Mucosa of stomach (tissue), 1 donor: ENCODE data around the gene TTLL8.

ENCODE experiments used
- H3K27me3 ChIP-seq: one replicate; pipeline ENCODE4 v1.7.0; 2013; ENCODE audit warnings: mild to moderate bottlenecking, low read length; ENCODE audit not compliant: control insufficient read depth, insufficient read depth
- H3K36me3 ChIP-seq: one replicate; pipeline ENCODE4 v1.7.0; 2013; ENCODE audit warnings: low read length; ENCODE audit not compliant: control insufficient read depth, insufficient read depth
- H3K4me1 ChIP-seq: one replicate; pipeline ENCODE4 v1.7.0; 2013; ENCODE audit warnings: mild to moderate bottlenecking, low read length; ENCODE audit not compliant: control insufficient read depth, insufficient read depth
- H3K4me3 ChIP-seq: one replicate; pipeline ENCODE4 v1.7.0; 2013; ENCODE audit warnings: low read length
- H3K9ac ChIP-seq: one replicate; pipeline ENCODE4 v1.7.0; 2013; ENCODE audit warnings: mild to moderate bottlenecking, low read length, moderate library complexity
- H3K9me3 ChIP-seq: one replicate; pipeline ENCODE4 v1.7.0; 2013; ENCODE audit warnings: mild to moderate bottlenecking, low read length, moderate library complexity; ENCODE audit not compliant: control insufficient read depth
- donor health status: Pancreatic carcinoma.

Gene TTLL8

GRCh38 chr22:50058061-50058905 lies at the start of gene TTLL8:
TTLL8 (minus strand) TSS chr22:50058298.
- H3K4me3 ChIP-seq = no peak within 1 kb of the TSS

GRCh38 chr22:50107529-50107928 lies 49.4 kb upstream of the TTLL8 start:
- Histone ChIP-seq H3K4me1 (peaks cover 8% of the 10 kb centered on the region), H3K36me3 (no peaks in the 10 kb centered on the region), H3K4me3 (no peak overlapping the region), H3K9me3 (no peaks in the 10 kb centered on the region), H3K27me3 (peaks cover 7% of the 10 kb centered on the region), H3K9ac (no peak overlapping the region)

More at GRCh38 chr22:50058061-50058905, at the start of gene TTLL8:
- Histone ChIP-seq H3K9me3 (no peaks in the 10 kb centered on the region), H3K4me1 (no peaks in the 10 kb centered on the region), H3K36me3 (no peaks in the 10 kb centered on the region), H3K27me3 (peaks cover 48% of the 10 kb centered on the region), H3K9ac (no peak within 1 kb of the TSS)

- Histone ChIP-seq H3K9ac (no peak overlapping the region), H3K4me3 (no peak overlapping the region)
Measured at GRCh38 chr22:50105208-50106100, 47.4 kb upstream of the TTLL8 start.

DNA sequence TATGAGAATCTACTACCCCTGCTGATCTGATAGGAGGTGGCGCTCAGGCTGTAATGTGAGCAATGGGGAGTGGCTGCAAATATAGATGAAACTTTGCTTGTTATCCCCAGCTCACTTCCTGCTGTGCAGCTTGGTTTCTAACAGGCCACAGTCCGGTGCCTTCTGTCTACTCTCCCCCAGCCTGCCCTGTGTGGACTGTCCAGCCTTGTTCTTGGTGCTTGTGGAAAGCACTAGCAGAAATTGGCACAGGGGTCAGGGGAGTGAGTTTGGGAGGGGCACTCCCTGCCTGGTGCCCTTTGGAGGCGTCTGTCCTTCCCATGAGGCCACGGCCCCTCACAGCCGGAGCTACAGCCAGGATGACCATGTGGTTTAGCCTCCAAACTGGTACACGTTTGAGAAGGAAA lies 46.0 kb upstream of the TTLL8 start:
- no peaks in the 10 kb centered on the region for H3K9me3 ChIP-seq
- no peak overlapping the region for H3K4me3 ChIP-seq
- no peak overlapping the region for H3K9ac ChIP-seq
- no peaks in the 10 kb centered on the region for H3K27me3 ChIP-seq
- H3K36me3 ChIP-seq = no peaks in the 10 kb centered on the region
- no peaks in the 10 kb centered on the region for H3K4me1 ChIP-seq

More at GRCh38 chr22:50105208-50106100, 47.4 kb upstream of the TTLL8 start:
- Histone ChIP-seq H3K36me3 (no peaks in the 10 kb centered on the region), H3K4me1 (no peaks in the 10 kb centered on the region), H3K27me3 (no peaks in the 10 kb centered on the region), H3K9me3 (no peaks in the 10 kb centered on the region)

DNA sequence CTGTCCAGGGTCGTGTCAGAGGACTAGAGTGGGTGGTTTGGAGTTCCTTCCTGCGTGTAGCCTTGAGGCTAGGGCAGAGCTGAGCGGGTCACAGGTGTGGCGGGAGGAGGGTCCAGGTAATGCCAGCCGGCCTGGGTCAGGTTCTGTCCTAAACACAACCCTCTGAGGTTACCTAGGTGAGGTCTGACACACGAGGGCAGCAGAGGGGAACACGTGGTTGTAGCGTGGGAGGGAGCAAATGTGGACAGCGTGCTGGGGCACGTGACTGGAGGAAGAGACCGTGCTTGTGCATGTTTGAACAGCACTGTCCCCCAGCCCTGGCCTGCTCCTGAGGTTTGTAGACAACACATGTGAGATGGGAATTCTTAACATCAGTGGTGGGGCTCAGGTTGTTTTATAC lies 44.8 kb upstream of the TTLL8 start:
- Histone ChIP-seq H3K9me3 (no peaks in the 10 kb centered on the region), H3K4me3 (no peak overlapping the region), H3K27me3 (no peaks in the 10 kb centered on the region), H3K36me3 (no peaks in the 10 kb centered on the region), H3K9ac (no peak overlapping the region), H3K4me1 (no peaks in the 10 kb centered on the region)

DNA sequence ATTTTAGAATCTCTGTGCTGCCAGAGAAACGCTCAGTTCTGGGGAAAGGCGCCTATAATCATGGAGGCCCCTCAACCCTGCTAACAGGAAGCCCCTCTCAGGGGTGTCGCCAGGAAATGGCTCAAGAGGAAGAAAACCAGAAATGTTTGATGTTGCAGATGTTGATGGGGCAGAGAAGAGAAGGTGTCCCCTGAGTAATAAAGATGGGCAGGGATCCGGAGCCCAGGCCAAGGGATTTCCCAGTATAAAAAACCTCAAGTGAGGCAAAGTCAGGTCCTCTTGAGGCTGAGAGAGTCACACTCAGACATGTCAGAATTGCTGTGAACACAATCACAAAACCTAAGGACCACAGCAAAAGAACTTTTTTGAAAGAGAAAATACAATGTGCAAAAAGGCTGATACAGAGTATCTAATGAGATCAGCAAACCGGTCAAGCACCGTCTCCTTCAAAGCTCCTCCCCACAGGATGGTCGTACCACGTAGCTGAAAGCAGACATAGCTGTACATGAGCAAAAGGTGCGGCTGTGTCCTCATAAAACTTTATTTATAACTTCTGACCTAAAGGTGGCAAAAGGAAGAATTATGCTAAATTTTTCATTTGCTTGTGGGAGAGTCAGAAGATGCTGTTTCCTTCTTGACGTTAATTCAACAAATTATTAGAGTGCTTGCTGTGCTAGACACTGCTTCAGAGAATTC lies 43.9 kb upstream of the TTLL8 start:
- Histone ChIP-seq H3K9me3 (no peaks in the 10 kb centered on the region), H3K9ac (no peak overlapping the region), H3K36me3 (no peaks in the 10 kb centered on the region), H3K4me1 (no peaks in the 10 kb centered on the region), H3K27me3 (no peaks in the 10 kb centered on the region), H3K4me3 (no peak overlapping the region)

DNA sequence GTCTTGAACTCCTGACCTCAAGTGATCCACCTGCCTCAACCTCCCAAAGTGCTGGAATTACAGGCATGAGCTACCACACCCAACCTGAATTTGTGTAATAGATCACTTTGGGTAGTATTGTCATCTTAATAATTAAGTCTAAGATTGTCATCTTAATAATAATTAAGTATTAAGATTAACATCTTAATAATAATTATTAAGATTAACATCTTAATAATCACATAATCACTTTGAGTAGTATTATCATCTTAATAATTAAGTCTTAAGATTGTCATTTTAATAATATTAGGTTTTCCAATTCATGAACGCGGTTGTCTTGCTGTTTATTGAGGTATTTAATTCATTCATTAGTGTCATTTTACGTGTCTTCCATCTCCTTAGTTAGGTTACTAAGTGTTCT lies 40.0 kb upstream of the TTLL8 start:
- Histone ChIP-seq H3K36me3 (no peaks in the 10 kb centered on the region), H3K9me3 (no peaks in the 10 kb centered on the region), H3K4me1 (no peaks in the 10 kb centered on the region), H3K27me3 (no peaks in the 10 kb centered on the region), H3K4me3 (no peak overlapping the region), H3K9ac (no peak overlapping the region)

DNA sequence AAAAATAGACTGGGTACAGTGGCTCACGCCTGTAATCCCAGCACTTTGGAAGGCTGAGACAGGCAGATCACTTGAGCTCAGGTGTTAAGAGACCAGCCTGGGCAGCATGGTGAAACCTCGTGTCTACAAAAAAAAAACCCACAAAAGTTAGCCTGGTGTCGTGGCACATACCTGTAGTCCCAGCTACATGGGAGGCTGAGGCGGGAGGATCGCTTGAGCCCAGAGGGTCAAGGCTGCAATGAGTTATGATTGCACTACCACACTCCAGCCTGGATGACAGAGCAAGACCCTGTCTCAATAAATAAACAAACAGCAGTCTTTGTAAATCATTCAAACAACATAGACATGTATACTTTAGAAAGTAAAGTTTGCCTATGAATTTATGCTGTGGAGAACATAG lies 34.2 kb upstream of the TTLL8 start:
- H3K4me3 ChIP-seq = no peak overlapping the region
- peaks cover 8% of the 10 kb centered on the region for H3K27me3 ChIP-seq
- no peaks in the 10 kb centered on the region for H3K36me3 ChIP-seq
- no peaks in the 10 kb centered on the region for H3K9me3 ChIP-seq
- no peak overlapping the region for H3K9ac ChIP-seq
- H3K4me1 ChIP-seq = no peaks in the 10 kb centered on the region

DNA sequence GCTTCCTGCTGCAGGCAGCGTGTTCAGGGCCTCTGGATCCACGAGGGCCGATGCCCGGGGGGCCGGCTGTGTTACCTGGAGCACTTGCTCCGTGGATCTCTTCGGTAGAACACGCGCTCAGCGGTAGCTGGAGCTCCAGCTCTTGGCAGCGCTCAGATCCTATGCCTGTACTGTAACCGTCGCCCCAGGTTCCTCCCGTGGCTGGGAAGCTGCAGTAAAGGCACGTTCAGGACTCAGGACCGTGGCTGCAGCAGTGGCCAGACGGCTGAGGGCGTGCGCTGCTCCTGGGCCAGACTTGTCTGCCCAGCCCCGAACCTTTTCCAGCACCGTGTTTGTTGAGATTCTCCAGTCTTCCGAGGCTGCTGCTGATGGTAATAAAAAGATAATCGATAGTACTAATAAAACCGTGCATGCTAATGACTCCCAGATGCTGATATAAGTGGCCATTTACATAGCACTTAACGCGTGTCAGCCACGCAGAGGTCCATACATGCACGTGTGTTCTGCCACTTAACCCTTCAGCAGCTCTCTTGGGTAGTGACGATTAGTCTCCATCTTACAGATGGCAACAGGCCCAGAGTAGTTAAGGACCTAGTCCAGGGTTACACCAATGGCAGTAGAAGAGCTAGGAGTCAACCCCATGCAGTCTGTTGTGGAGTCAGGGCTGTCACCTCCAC lies 33.1 kb upstream of the TTLL8 start:
- Histone ChIP-seq H3K9ac (no peak overlapping the region), H3K4me1 (no peaks in the 10 kb centered on the region), H3K9me3 (no peaks in the 10 kb centered on the region), H3K27me3 (peaks cover 12% of the 10 kb centered on the region), H3K36me3 (no peaks in the 10 kb centered on the region), H3K4me3 (no peak overlapping the region)

GRCh38 chr22:50090412-50090714 lies 32.3 kb upstream of the TTLL8 start:
- Histone ChIP-seq H3K4me1 (no peaks in the 10 kb centered on the region), H3K4me3 (no peak overlapping the region), H3K9me3 (no peaks in the 10 kb centered on the region), H3K9ac (no peak overlapping the region), H3K36me3 (no peaks in the 10 kb centered on the region), H3K27me3 (peaks cover 12% of the 10 kb centered on the region)

DNA sequence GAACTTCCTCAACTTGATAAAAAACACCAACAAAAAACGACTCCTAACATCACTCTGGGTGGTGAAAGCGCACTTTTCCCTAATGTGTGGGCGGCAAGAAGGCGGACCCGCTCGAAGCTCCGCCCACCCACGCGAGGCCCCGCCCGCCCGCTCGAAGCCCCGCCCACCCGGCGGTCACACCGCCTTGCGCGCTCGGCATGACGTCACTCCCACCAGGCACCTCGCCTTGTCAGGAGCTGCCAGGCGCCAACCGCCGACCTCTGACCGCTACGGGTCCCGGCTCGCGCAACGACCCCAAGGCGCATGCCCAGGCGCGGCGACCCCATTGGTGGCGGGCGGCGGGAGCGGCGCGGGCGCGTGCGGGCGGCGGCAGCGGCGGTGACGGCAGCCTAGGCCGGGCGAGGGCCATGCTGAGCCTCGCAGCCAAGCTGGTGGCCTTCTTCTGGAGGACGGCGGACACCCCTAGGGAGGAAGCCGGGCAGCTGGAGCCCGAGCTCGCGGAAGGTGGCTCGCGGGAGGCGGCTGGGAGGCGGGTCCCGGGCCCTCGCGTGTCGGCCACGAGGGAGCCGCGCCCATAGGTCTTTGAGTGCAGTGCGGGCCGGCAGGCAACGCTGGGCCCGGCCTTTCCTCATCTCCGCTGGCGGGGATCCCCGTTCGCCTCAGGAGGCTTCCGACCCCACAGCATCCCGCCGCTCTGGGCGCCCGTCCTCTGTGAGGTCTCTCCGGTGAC lies 31.7 kb upstream of the TTLL8 start, which contains the start of gene MOV10L1:
Gene MOV10L1, plus strand, starts transcription at position 325 of the 730 bp plus-strand sequence. Its CDS starts 83 bp downstream, at position 408.
- H3K9me3 ChIP-seq = no peaks in the 10 kb centered on the region
- H3K36me3 ChIP-seq = no peaks in the 10 kb centered on the region
- H3K4me3 ChIP-seq = no peak within 1 kb of the TSS
- peaks cover 12% of the 10 kb centered on the region for H3K27me3 ChIP-seq
- H3K4me1 ChIP-seq = no peaks in the 10 kb centered on the region
- no peak within 1 kb of the TSS for H3K9ac ChIP-seq
